ENCODE measurements around the gene ZNF286A.
"Not testable (repeated sequence)": the region's sequence is repeated elsewhere in the genome, so short reads cannot be mapped to it uniquely, and the experiment has no call there.

GRCh38 chr17:15675991-15676390 lies 23.6 kb upstream of the ZNF286A start:
- TF ChIP-seq CTCF (IDR thresholded peaks at IDR 0.05 in 8 of 11, conservative IDR thresholded peaks at IDR 0.05 in 3 of 11); POLR2A (IDR thresholded peaks at IDR 0.05): not testable (repeated sequence)

All from spleen (tissue), 7 donors.